A673 (cell line): Measurements from ENCODE around the gene TMTC2. TPM values are rescaled to one million over a fixed set of nuclear protein-coding genes. Genes with fewer than 3 reads are reported as not detected.

Source experiments
- BruUV-seq: library from RNA; stranded (reverse); fragments of 400-500 nt; replicated peaks from 2 replicates; lab custom pipeline; 2021; lab: Mats Ljungman, UMichigan
- CTCF ChIA-PET: fragments of 300-600 bp; sonication (Branson Sonifier 250); formaldehyde crosslinking; loops from one replicate; lab custom pipeline; 2022; ENCODE audit warnings: antibody characterized with exemption; lab: Charles Lee
- POLR2A ChIA-PET: fragments of 300-600 bp; sonication (Branson Sonifier 250); formaldehyde crosslinking; loops from one replicate; lab custom pipeline; 2022; ENCODE audit warnings: antibody characterized with exemption; ENCODE audit not compliant: low non-redundant PET; lab: Charles Lee
- DNase-seq: peaks from one replicate; pipeline ENCODE4 v3.0.0-alpha.2; 2015; ENCODE audit warnings: low spot score
- H3K27ac ChIP-seq: fragments of 200-600 bp; sonication (generic); 2 replicates; pipeline ENCODE4 v1.5.1; 2016; ENCODE audit warnings: mixed run types, low read depth, mild to moderate bottlenecking, mixed read lengths, antibody characterized with exemption, low read length; ENCODE audit not compliant: poor library complexity, severe bottlenecking
- H3K27me3 ChIP-seq: fragments of 200-600 bp; sonication (generic); replicated peaks from 2 replicates; pipeline ENCODE4 v1.6.1; 2017; ENCODE audit warnings: mixed run types, low read depth, mild to moderate bottlenecking, mixed read lengths, antibody characterized with exemption, low read length; ENCODE audit not compliant: insufficient read depth, poor library complexity
- H3K36me3 ChIP-seq: fragments of 200-600 bp; sonication (generic); 2 replicates; pipeline ENCODE4 v1.6.1; 2016; ENCODE audit warnings: mixed run types, mild to moderate bottlenecking, mixed read lengths, antibody characterized with exemption, low read length; ENCODE audit not compliant: insufficient read depth, poor library complexity, severe bottlenecking
- H3K4me1 ChIP-seq: fragments of 200-600 bp; sonication (generic); 2 replicates; pipeline ENCODE4 v1.6.1; 2017; ENCODE audit warnings: mixed run types, mild to moderate bottlenecking, mixed read lengths, antibody characterized with exemption, low read length; ENCODE audit not compliant: insufficient read depth, poor library complexity, severe bottlenecking
- H3K4me3 ChIP-seq: fragments of 200-600 bp; sonication (generic); 2 replicates; pipeline ENCODE4 v1.5.1; 2016; ENCODE audit warnings: low read depth, mixed run types, mild to moderate bottlenecking, mixed read lengths, low read length; ENCODE audit not compliant: poor library complexity, severe bottlenecking
- H3K9me3 ChIP-seq: fragments of 200-600 bp; sonication (generic); 2 replicates; pipeline ENCODE4 v1.6.1; 2016; ENCODE audit warnings: mixed run types, low read depth, mild to moderate bottlenecking, mixed read lengths, antibody characterized with exemption, low read length; ENCODE audit not compliant: poor library complexity, severe bottlenecking
- CTCF ChIP-seq: fragments of 300-800, 200-600 bp; sonication (generic); conservative IDR thresholded peaks from 2 replicates; pipeline ENCODE4 v1.5.1; 2017; ENCODE audit warnings: low read depth, mild to moderate bottlenecking, antibody characterized with exemption, low read length, moderate library complexity, mixed read lengths
- EZH2 ChIP-seq: fragments of 200-600 bp; sonication (generic); IDR thresholded peaks from 2 replicates; pipeline ENCODE4 v1.6.1; 2017; ENCODE audit warnings: borderline replicate concordance, low read depth, mild to moderate bottlenecking, mixed read lengths, antibody characterized with exemption, low read length; ENCODE audit not compliant: poor library complexity, severe bottlenecking
- intact Hi-C: fragments of 100-400 bp; cut with micrococcal nuclease; formaldehyde crosslinking; loops from one replicate; pipeline ENCODE4 v1.10.0; 2022; ENCODE audit not compliant: unreplicated experiment
- total RNA-seq: library from RNA; stranded (reverse); gene quantifications from 2 replicates; pipeline ENCODE4 v1.2.3, GENCODE V29; 2021

The TMTC2 gene
- total RNA-seq, 1 experiment from 2014 or later, result 3.3 TPM

- BruUV-seq, result no TSS peak
- Histone ChIP-seq H3K4me3 (peak overlapping the region; percentile 69), H3K4me1 (peaks cover 20% of the 10 kb centered on the region), H3K9me3 (no peaks in the 10 kb centered on the region), H3K27me3 (no peaks in the 10 kb centered on the region), H3K27ac (peak overlapping the region; percentile 54), H3K36me3 (no peaks in the 10 kb centered on the region)
- ChIA-PET CTCF (interaction anchor here (0.5 to 2.3 kb wide), 12 partner anchors 57 to 1818 kb away, joined by 3 to 10 read pairs (median 3); no protein-coding TSS in a partner anchor), POLR2A (interaction anchor here (0.5 to 0.6 kb wide), 2 partner anchors 188 to 427 kb away, joined by 3 to 7 read pairs; no protein-coding TSS in a partner anchor)
- intact Hi-C loops, result loop anchor here (2.0 to 10.0 kb wide), 10 partner anchors 109 to 1817 kb away; no protein-coding TSS in a partner anchor
- TF ChIP-seq EZH2 (no peak), CTCF (peak; percentile 91)
- peak; percentile 95 for DNase-seq
These were observed 927 bp upstream of the TMTC2 start for GRCh38 chr12:82685790-82686167.

- H3K4me3 ChIP-seq, result peak overlapping the region; percentile 69
- H3K36me3 ChIP-seq, result no peaks in the 10 kb centered on the region
- no TSS peak for BruUV-seq
- TF ChIP-seq CTCF (no peak), EZH2 (no peak)
- no peaks in the 10 kb centered on the region for H3K27me3 ChIP-seq
- CTCF ChIA-PET, result interaction anchor here (0.7 to 2.3 kb wide), 5 partner anchors 73 to 1139 kb away, joined by 3 to 10 read pairs (median 3); no protein-coding TSS in a partner anchor
- H3K4me1 ChIP-seq, result peaks cover 17% of the 10 kb centered on the region
- intact Hi-C loops, result loop anchor here (2.0 to 10.0 kb wide), 10 partner anchors 107 to 1815 kb away; no protein-coding TSS in a partner anchor
- DNase-seq, result peak; percentile 70
- H3K27ac ChIP-seq, result peak overlapping the region; percentile 54
- no peaks in the 10 kb centered on the region for H3K9me3 ChIP-seq
- POLR2A ChIA-PET, result no interaction called here
These were observed 610 bp downstream of the TMTC2 start for GRCh38 chr12:82687021-82688011.

- TF ChIP-seq CTCF (peak; percentile 33; the same call in 1 of the 2 replicates), EZH2 (no peak)
- no peaks in the 10 kb centered on the region for H3K36me3 ChIP-seq
- BruUV-seq, result no TSS peak
- no peaks in the 10 kb centered on the region for H3K9me3 ChIP-seq
- intact Hi-C loops, result loop anchor here (5.0 to 10.0 kb wide), 8 partner anchors 107 to 1814 kb away; no protein-coding TSS in a partner anchor
- peak overlapping the region; percentile 69 for H3K4me3 ChIP-seq
- no peaks in the 10 kb centered on the region for H3K27me3 ChIP-seq
- DNase-seq, result peak; percentile 66
- ChIA-PET POLR2A (no interaction called here), CTCF (no interaction called here)
- no peak overlapping the region for H3K27ac ChIP-seq
- H3K4me1 ChIP-seq, result peaks cover 10% of the 10 kb centered on the region
These were observed 1.4 kb downstream of the TMTC2 start for GRCh38 chr12:82688035-82688501.
